HepG2 (cell line): ENCODE data around the gene OR2AP1. TPM values are rescaled to one million over a fixed set of nuclear protein-coding genes. Genes with fewer than 3 reads are reported as not detected.

Experiments used
- ATAC-seq: fragments of 200-7000 bp; cut with Tn5 transposase; 3 replicates; pipeline ENCODE4 v1.9.1; 2020; ENCODE audit warnings: mild to moderate bottlenecking, moderate library complexity
- BruUV-seq: library from RNA; stranded (reverse); fragments of 400-500 nt; replicated peaks from 2 replicates; lab custom pipeline; 2021; lab: Mats Ljungman, UMichigan
- CTCF ChIA-PET: fragments of 300-600 bp; formaldehyde crosslinking; extraction: SDS; loops from one replicate; lab custom pipeline; 2021; ENCODE audit warnings: low total read pairs, inconsistent platforms, low intra/inter-chr PET ratio; lab: Yijun Ruan, JAX
- POLR2A ChIA-PET: fragments of 350-600 bp; sonication (Branson Sonifier 250); formaldehyde crosslinking; loops from one replicate; lab custom pipeline; 2020; ENCODE audit warnings: antibody characterized with exemption, inconsistent platforms; lab: Yijun Ruan, JAX
- DNase-seq: peaks from one replicate; pipeline ENCODE4 v3.0.0-alpha.2; 2015; ENCODE audit warnings: low spot score
- FAIRE-seq: peaks from 3 replicates; lab custom pipeline; 2011; peaks lifted over from hg19 to GRCh38; lab: Jason Lieb, UNC
- H2AFZ ChIP-seq: one replicate; pipeline ENCODE4 v1.6.1; 2011; ENCODE audit warnings: low read length, inconsistent platforms
- H3K27ac ChIP-seq: fragments of 300-600 bp; 3 replicates; pipeline ENCODE4 v1.8.0; 2011; ENCODE audit warnings: mixed run types, mild to moderate bottlenecking, mixed read lengths, low read length, inconsistent platforms; ENCODE audit not compliant: insufficient read depth; ENCODE audit errors: extremely low read length
- H3K27me3 ChIP-seq, 2 experiments: fragments of 200-600 bp in 1 of 2; 2 replicates in 1 of 2; 3 replicates in 1 of 2; pipeline versions ENCODE4 v1.6.0 to v1.8.0; 2011; ENCODE audit warnings: low read length in 2 of 2, mild to moderate bottlenecking in 2 of 2, moderate library complexity in 2 of 2, inconsistent platforms in 1 of 2; ENCODE audit not compliant: insufficient read depth in 2 of 2, control insufficient read depth in 1 of 2
- H3K36me3 ChIP-seq, 2 experiments: fragments of 200-600 bp in 1 of 2; replicated peaks in 1 of 2; 2 replicates in 1 of 2; 3 replicates in 1 of 2; pipeline versions ENCODE4 v1.5.1 to v1.8.0; 2011; ENCODE audit warnings: low read length in 2 of 2, inconsistent platforms in 1 of 2; ENCODE audit not compliant: insufficient read depth in 2 of 2, control insufficient read depth in 1 of 2
- H3K4me1 ChIP-seq: 2 replicates; pipeline ENCODE4 v1.5.1; 2012; ENCODE audit warnings: low read length, inconsistent platforms; ENCODE audit not compliant: insufficient read depth
- H3K4me2 ChIP-seq: 2 replicates; pipeline ENCODE4 v1.6.0; 2011; ENCODE audit warnings: low read depth, low read length, inconsistent platforms
- H3K4me3 ChIP-seq, 3 experiments: fragments of 200-600 bp in 1 of 3; sonication (generic), shearing (Covaris generic) in 1 of 3; replicated peaks in 1 of 3; 2 replicates each; pipeline ENCODE4 v1.5.1; 2011 to 2016; ENCODE audit warnings: low read length in 3 of 3, inconsistent platforms in 2 of 3, low read depth in 2 of 3, mild to moderate bottlenecking in 2 of 3, control low read depth in 1 of 3, mixed read lengths in 1 of 3; ENCODE audit not compliant: insufficient read depth in 1 of 3
- H3K79me2 ChIP-seq: one replicate; pipeline ENCODE4 v1.6.1; 2011; ENCODE audit warnings: low read length, inconsistent platforms; ENCODE audit not compliant: insufficient read depth
- H3K9ac ChIP-seq: 2 replicates; pipeline ENCODE4 v1.6.0; 2011; ENCODE audit warnings: mild to moderate bottlenecking, low read depth, low read length, inconsistent platforms; ENCODE audit not compliant: insufficient read depth
- H3K9me3 ChIP-seq: 2 replicates; pipeline ENCODE4 v1.5.1; 2012; ENCODE audit warnings: mild to moderate bottlenecking, low read length
- H4K20me1 ChIP-seq: 2 replicates; pipeline ENCODE4 v1.6.0; 2011; ENCODE audit warnings: inconsistent platforms, mild to moderate bottlenecking, low read length, moderate library complexity; ENCODE audit not compliant: insufficient read depth
- CHD4 ChIP-seq: fragments of 200-600 bp; sonication (generic); IDR thresholded peaks from 2 replicates; pipeline ENCODE4 v1.7.0; 2017; ENCODE audit warnings: mild to moderate bottlenecking, low read length, borderline replicate concordance
- GATAD2A ChIP-seq: IDR thresholded peaks from 2 replicates; pipeline ENCODE4 v1.6.1; 2016
- NAIF1 ChIP-seq: sonication (generic); formaldehyde crosslinking; IDR thresholded peaks from 2 replicates; pipeline ENCODE4 v1.5.0; 2020; ENCODE audit warnings: mild to moderate bottlenecking, missing genetic modification reagents, borderline replicate concordance
- ZNF101 ChIP-seq: sonication (generic); formaldehyde crosslinking; IDR thresholded peaks from 2 replicates; pipeline ENCODE4 v1.4.0; 2020; ENCODE audit warnings: mild to moderate bottlenecking, low read depth, missing genetic modification reagents, borderline replicate concordance
- ZNF792 ChIP-seq: IDR thresholded peaks from 2 replicates; pipeline ENCODE4 v1.6.1; 2016
- in situ Hi-C: cut with HindIII; loops from 2 replicates; pipeline ENCODE4 v1.10.0; 2017; ENCODE audit warnings: low pct_unique_long_range_greater_than_20kb; ENCODE audit not compliant: extremely low pct_ligation_motif_present
- intact Hi-C: fragments of 100-400 bp; cut with micrococcal nuclease; formaldehyde crosslinking; loops from one replicate; pipeline ENCODE4 v1.10.0; 2022; ENCODE audit not compliant: unreplicated experiment
- polyA plus RNA-seq, 8 experiments: library from polyadenylated mRNA; depleted of rRNA in 3 of 8; stranded (reverse) in 7 of 8; unstranded in 1 of 8; fragments of >200 nt; fragmentation: Illumina TruSeq in 4 of 8; extraction: Trizol in 4 of 8; gene quantifications; 2 replicates each; pipeline versions ENCODE4 v1.2.1 to v1.2.3, GENCODE V29; 2011 to 2016; ENCODE audit warnings: low read depth in 4 of 8, missing spikeins in 1 of 8, mixed read lengths in 1 of 8; ENCODE audit not compliant: insufficient read depth in 1 of 8
- total RNA-seq, 5 experiments: library from RNA; depleted of rRNA; stranded (reverse); fragments of >200 nt; fragmentation: Illumina TruSeq; extraction: Trizol; gene quantifications; 2 replicates each; pipeline ENCODE4 v1.2.3, GENCODE V29; 2016; ENCODE audit warnings: low read depth in 1 of 5
- TF ChIP-seq, protein P1 (sequence below): sonication (generic); formaldehyde crosslinking; IDR thresholded peaks from 2 replicates; pipeline ENCODE4 v1.5.0; 2020; ENCODE audit warnings: mild to moderate bottlenecking, missing genetic modification reagents, moderate library complexity

OR2AP1 gene
- total and polyA plus RNA-seq, 2 of the 13 experiments (the other 11 are each of a cell fraction or from before 2014, with no cell fraction given) = not detected

DNA sequence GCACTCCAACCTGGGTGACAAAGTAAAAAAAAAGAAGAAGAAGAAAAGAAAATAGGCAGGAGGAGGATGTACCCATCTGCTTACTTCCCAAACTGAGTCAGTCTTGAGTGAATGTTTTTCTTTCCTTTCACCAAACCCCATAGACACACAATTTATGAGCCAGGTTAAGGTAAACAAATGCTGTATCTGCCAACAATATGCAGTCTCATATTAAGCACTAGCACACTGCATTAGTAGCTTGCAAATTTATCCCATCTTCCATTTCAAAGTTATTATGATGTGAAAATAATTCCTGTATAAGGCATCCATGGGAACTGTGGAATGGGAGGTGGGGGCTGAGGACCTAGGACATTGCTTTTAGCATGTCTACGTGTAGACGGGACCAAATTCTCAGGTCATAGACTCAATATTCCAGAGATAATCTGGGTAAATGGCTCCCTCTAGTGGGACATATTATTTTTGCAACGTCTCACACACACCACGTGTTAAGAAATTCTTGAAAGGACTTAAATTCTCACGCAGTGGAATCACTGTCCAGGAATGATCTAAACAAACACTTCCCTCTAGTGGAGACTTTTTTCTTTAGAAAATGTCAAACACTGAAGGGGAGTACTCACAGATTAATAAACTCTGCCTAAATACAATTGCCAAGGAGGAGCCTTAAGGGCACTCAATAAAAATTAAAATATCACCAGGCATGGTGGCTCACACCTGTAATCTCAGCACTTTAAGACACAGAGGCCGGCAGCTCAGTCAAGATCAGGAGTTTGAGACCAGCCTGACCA, 47.3 kb downstream of the OR2AP1 start (continued):
- TF ChIP-seq, protein P1, sequence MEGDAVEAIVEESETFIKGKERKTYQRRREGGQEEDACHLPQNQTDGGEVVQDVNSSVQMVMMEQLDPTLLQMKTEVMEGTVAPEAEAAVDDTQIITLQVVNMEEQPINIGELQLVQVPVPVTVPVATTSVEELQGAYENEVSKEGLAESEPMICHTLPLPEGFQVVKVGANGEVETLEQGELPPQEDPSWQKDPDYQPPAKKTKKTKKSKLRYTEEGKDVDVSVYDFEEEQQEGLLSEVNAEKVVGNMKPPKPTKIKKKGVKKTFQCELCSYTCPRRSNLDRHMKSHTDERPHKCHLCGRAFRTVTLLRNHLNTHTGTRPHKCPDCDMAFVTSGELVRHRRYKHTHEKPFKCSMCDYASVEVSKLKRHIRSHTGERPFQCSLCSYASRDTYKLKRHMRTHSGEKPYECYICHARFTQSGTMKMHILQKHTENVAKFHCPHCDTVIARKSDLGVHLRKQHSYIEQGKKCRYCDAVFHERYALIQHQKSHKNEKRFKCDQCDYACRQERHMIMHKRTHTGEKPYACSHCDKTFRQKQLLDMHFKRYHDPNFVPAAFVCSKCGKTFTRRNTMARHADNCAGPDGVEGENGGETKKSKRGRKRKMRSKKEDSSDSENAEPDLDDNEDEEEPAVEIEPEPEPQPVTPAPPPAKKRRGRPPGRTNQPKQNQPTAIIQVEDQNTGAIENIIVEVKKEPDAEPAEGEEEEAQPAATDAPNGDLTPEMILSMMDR (CRISPR knock-in tag) = peak; percentile 87
- no peak for TF ChIP-seq CHD4
- TF ChIP-seq NAIF1 (CRISPR knock-in tag) = no peak
- no peak for TF ChIP-seq ZNF792

DNA sequence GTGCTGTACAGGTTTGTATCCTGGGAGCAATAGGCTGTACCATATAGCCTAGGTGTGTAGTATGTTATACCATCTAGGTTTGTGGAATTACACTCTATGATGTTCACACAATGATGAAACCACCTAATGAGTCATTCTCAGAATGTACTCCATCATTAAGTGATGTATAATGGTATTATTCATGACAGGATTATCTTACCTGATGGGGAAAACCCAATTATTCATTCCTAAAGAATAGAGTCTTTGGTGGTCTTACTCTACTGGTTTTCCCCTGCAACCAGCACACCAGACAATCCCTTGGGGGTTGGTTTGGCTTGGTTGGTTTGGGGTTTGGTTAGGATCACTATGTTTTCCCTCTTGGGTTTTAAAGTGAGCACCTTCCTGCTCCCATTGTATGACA, 51.8 kb downstream of the OR2AP1 start:
- no peaks in the 10 kb centered on the region for H3K79me2 ChIP-seq
- TF ChIP-seq GATAD2A (no peak), ZNF101 (CRISPR knock-in tag) (no peak)
- no peak overlapping the region for H3K4me2 ChIP-seq
- H3K4me3 ChIP-seq = no peak overlapping the region
- DNase-seq (no peak), ATAC-seq (no peak), FAIRE-seq (no peak)
- no peaks in the 10 kb centered on the region for H3K36me3 ChIP-seq
- no peak overlapping the region for H2AFZ ChIP-seq
- ChIA-PET CTCF (no interaction called here), POLR2A (no interaction called here)
- in situ Hi-C loops = no loop called here
- H3K9ac ChIP-seq = no peak overlapping the region
- BruUV-seq = no TSS peak
- H3K27ac ChIP-seq = no peak overlapping the region
- intact Hi-C loops = no loop called here
- H3K9me3 ChIP-seq = no peaks in the 10 kb centered on the region
- H4K20me1 ChIP-seq = no peaks in the 10 kb centered on the region
- H3K27me3 ChIP-seq = no peaks in the 10 kb centered on the region; a peak in 1 of 5 replicates
- no peaks in the 10 kb centered on the region for H3K4me1 ChIP-seq

Other genes with a start within 250 kb of the OR2AP1 start
- gene OR6C3, start 241.7 kb upstream of the OR2AP1 start, total RNA-seq (2016; rRNA removed; fragmentation: Illumina TruSeq; extraction: Trizol) = not detected in 2 replicates
- not detected in 2 replicates for gene OR6C3, start 241.7 kb upstream of the OR2AP1 start, polyA plus RNA-seq (2011; rRNA removed)
- gene OR6C75, start 209.5 kb upstream of the OR2AP1 start, total RNA-seq (2016; rRNA removed; fragmentation: Illumina TruSeq; extraction: Trizol) = not detected in 2 replicates
- gene OR6C75, start 209.5 kb upstream of the OR2AP1 start, polyA plus RNA-seq (2011; rRNA removed) = not detected in 2 replicates
- gene OR6C65, start 171.9 kb upstream of the OR2AP1 start, total RNA-seq (2016; rRNA removed; fragmentation: Illumina TruSeq; extraction: Trizol) = not detected in 2 replicates
- gene OR6C65, start 171.9 kb upstream of the OR2AP1 start, polyA plus RNA-seq (2011; rRNA removed) = not detected in 2 replicates
- not detected in 2 replicates for gene OR6C76, start 146.2 kb upstream of the OR2AP1 start, total RNA-seq (2016; rRNA removed; fragmentation: Illumina TruSeq; extraction: Trizol)
- gene OR6C76, start 146.2 kb upstream of the OR2AP1 start, polyA plus RNA-seq (2011; rRNA removed) = not detected in 2 replicates
- gene OR6C2, start 128.4 kb upstream of the OR2AP1 start, total RNA-seq (2016; rRNA removed; fragmentation: Illumina TruSeq; extraction: Trizol) = not detected in 2 replicates
- not detected in 2 replicates for gene OR6C2, start 128.4 kb upstream of the OR2AP1 start, polyA plus RNA-seq (2011; rRNA removed)
- gene OR6C70, start 102.3 kb upstream of the OR2AP1 start, total RNA-seq (2016; rRNA removed; fragmentation: Illumina TruSeq; extraction: Trizol) = not detected in 2 replicates
- gene OR6C70, start 102.3 kb upstream of the OR2AP1 start, polyA plus RNA-seq (2011; rRNA removed) = not detected in 2 replicates
- not detected in 2 replicates for gene OR6C68, start 80.1 kb upstream of the OR2AP1 start, total RNA-seq (2016; rRNA removed; fragmentation: Illumina TruSeq; extraction: Trizol)
- gene OR6C68, start 80.1 kb upstream of the OR2AP1 start, polyA plus RNA-seq (2011; rRNA removed) = not detected in 2 replicates
- not detected in 2 replicates for gene OR6C4, start 22.9 kb upstream of the OR2AP1 start, total RNA-seq (2016; rRNA removed; fragmentation: Illumina TruSeq; extraction: Trizol)
- gene OR6C4, start 22.9 kb upstream of the OR2AP1 start, polyA plus RNA-seq (2011; rRNA removed) = not detected in 2 replicates
- gene OR10P1, start 64.4 kb downstream of the OR2AP1 start, total RNA-seq (2016; rRNA removed; fragmentation: Illumina TruSeq; extraction: Trizol) = not detected in 2 replicates
- gene OR10P1, start 64.4 kb downstream of the OR2AP1 start, polyA plus RNA-seq (2011; rRNA removed) = not detected in 2 replicates
- 0.24 and 0.75 TPM in 2 replicates for gene ITGA7, start 135.4 kb downstream of the OR2AP1 start, total RNA-seq (2016; rRNA removed; fragmentation: Illumina TruSeq; extraction: Trizol)
- 0.65 and 1.8 TPM in 2 replicates for gene ITGA7, start 135.4 kb downstream of the OR2AP1 start, polyA plus RNA-seq (2011; rRNA removed)
- gene BLOC1S1, start 143.6 kb downstream of the OR2AP1 start, total RNA-seq (2016; rRNA removed; fragmentation: Illumina TruSeq; extraction: Trizol) = 95.3 and 99.7 TPM in 2 replicates
- gene BLOC1S1, start 143.6 kb downstream of the OR2AP1 start, polyA plus RNA-seq (2011; rRNA removed) = 50.5 and 55.1 TPM in 2 replicates
- 1.0 and 2.6 TPM in 2 replicates for gene RDH5, start 147.9 kb downstream of the OR2AP1 start, total RNA-seq (2016; rRNA removed; fragmentation: Illumina TruSeq; extraction: Trizol)
- 5.7 TPM in 2 replicates for gene RDH5, start 147.9 kb downstream of the OR2AP1 start, polyA plus RNA-seq (2011; rRNA removed)
- 134 and 277 TPM in 2 replicates for gene CD63, start 156.5 kb downstream of the OR2AP1 start, total RNA-seq (2016; rRNA removed; fragmentation: Illumina TruSeq; extraction: Trizol)
- 211 and 234 TPM in 2 replicates for gene CD63, start 156.5 kb downstream of the OR2AP1 start, polyA plus RNA-seq (2011; rRNA removed)
- 1.4 and 1.5 TPM in 2 replicates for gene GDF11, start 170.7 kb downstream of the OR2AP1 start, total RNA-seq (2016; rRNA removed; fragmentation: Illumina TruSeq; extraction: Trizol)
- 0.63 and 1.0 TPM in 2 replicates for gene GDF11, start 170.7 kb downstream of the OR2AP1 start, polyA plus RNA-seq (2011; rRNA removed)
- 95.4 and 137 TPM in 2 replicates for gene SARNP, start 245.3 kb downstream of the OR2AP1 start, total RNA-seq (2016; rRNA removed; fragmentation: Illumina TruSeq; extraction: Trizol)
- 46.4 and 59.0 TPM in 2 replicates for gene SARNP, start 245.3 kb downstream of the OR2AP1 start, polyA plus RNA-seq (2011; rRNA removed)
- 14.8 and 28.6 TPM in 2 replicates for gene ORMDL2, start 245.6 kb downstream of the OR2AP1 start, total RNA-seq (2016; rRNA removed; fragmentation: Illumina TruSeq; extraction: Trizol)
- gene ORMDL2, start 245.6 kb downstream of the OR2AP1 start, polyA plus RNA-seq (2011; rRNA removed) = 24.0 and 30.2 TPM in 2 replicates